NCI-H2171 treated with DMSO at 0.1 percent for 48 hours (cell line): ENCODE measurements around the gene DPP9.

Experiments used
- DNase-seq: peaks from one replicate; lab custom pipeline; 2025; lab: John Stamatoyannopoulos, UW

The DPP9 gene

GRCh38 chr19:4656102-4656501 is 67.5 kb downstream of the DPP9 start:
- no peak for DNase-seq

- DNase-seq, result no peak
Observed at GRCh38 chr19:4654437-4655361, 68.9 kb downstream of the DPP9 start.

DNA sequence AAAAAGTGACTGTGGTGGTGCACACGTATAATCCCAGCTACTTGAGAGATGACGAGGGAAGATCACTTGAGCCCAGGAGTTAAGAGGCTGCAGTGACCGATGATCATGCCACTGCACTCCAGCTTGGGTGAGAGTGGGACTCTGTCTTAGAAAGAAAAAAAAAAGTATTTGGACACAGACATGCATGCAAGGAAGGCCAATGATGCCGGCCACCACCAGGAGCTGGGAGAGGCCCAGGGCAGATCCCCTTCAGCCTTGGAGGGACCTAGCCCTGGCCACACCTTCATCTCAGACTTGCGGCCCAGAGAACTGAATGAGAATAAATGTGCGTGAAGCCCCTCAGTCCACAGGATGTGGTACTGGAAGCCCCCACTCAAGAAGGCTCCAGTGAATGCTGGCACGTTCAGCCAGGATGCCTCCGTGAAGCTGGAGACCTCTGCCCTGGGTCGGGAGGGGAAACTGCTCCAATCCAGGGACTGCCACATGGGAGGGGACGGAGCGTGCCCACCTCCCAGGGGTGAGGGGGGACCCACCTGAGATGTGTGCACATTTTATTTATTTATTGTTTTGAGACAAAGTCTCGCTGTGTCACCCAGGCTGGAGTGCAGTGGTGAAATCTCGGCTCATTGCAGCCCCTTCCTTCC is 69.7 kb downstream of the DPP9 start:
- no peak for DNase-seq

GRCh38 chr19:4652075-4652474 is 71.6 kb downstream of the DPP9 start:
- no peak for DNase-seq

GRCh38 chr19:4650159-4650558 is 73.5 kb downstream of the DPP9 start:
- no peak for DNase-seq

DNA sequence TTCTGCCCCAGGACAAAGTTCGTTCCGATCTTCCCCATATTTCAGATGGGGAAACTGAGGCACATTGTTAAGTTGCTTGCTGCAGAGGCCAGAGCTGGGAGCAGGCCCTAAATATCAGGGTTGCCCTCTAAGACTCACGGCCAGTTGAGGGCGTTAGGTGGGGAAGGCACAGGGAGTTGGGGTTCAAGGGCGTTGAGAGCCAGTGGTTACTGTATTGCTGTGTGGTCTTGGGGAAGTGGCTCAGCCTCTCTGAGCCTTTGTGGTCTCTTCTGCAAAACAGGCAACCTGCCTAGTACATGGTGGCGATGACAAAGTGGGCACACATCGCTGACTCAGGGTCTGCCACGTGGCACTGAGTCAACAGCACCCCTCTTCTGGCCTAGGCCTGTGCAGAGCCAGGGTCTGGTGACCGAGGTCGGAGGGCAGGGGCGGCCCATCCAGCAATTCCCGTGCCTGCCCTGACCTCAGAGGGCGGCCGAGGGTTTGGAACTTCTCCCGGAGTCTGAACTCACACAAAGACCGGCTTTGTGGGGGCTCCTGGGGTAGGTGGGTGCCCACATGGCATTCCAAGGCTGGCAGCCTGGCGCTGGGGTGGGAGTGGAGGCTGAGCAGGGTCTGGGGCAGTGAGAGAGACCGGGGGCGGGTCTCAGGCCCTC is 74.1 kb downstream of the DPP9 start:
- DNase-seq, result no peak

DNA sequence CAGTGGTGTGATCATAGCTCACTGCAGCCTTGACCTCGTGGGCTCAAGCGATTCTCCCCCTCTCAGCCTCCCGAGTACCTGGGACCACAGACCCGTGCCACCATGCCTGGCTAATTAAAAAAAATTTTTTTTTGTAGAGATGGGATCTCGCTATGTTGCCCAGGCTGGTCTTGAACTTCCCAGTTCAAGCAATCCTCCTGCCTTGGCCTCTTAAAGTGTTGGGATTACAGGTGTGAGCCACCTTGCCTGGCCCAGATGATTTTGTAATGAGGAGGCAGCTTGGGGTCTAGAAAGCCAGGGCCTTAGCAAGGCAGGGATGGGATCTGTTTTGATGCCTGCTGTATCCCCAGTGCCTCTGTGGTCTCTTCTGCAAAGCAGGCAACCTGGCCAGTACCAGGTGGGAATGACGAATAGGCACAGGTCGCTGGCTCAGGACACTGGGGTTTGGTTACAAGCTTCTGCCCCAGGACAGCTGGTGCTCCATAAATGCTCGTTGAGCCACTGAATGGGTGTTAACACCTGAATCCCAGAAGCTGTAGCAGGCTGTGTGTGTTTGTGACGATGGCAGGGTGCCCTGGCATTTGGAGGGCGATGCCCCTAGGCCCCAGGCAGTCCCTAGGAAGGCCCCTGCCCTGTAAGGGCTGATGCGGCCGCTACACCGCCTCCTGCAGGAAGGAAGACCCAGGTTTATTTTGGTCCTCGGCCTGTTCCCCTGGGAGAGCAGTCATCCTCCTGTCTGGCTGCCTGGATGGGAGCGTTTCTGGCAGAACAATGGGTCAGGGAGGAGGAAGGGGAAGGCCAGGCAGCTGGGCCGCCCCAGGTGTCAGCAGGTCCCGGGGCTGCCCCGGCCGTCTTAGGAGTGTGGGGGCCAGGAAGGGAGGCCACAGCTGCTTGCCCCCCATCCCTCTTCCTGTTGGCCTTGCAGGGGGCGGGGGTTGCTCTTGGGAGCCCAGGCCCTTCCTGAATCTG is 75.7 kb downstream of the DPP9 start:
- peak; percentile 56 for DNase-seq

DNA sequence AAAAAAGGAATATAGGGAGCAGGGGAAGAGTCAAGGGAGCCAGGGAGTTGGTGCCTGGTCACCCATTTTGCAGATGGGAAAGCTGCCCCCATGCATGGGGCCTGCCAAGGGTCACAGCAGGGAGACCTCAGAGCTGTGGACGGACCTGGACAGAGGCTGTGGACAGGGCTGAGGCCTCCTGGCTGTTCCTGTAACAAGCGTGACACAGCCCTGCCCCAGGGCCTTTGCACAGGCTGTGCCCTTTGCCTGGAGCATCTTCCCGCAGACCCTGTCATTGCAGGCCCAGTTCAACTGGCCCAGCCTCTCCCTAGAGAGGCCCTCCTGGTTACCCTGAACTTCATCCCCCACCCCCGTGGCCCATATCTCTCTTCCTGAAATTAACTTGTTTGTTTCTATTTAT is 77.9 kb downstream of the DPP9 start:
- no peak for DNase-seq

DNA sequence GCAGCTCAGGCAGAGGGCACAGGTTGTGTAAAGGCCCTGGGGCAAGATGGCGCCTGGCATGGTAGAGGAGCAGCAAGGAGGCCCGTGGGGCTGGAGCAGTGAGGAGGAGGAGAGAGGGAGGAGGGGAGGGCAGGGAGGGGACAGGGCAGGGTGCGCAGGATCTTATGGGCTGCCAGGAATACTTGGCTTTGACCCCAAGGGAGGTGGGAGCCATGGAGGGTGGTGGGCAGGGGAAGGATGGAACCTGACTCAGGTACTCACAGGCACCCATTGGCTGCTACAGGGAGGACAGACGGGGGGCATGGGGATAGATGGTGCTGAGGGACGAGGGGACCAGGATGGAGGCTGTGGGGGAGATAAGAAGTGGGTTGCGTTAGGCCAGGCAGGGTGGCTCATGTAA is 81.0 kb downstream of the DPP9 start:
- no peak for DNase-seq

- DNase-seq, result no peak
Observed at GRCh38 chr19:4641132-4641531, 82.5 kb downstream of the DPP9 start.

- no peak for DNase-seq
Observed at GRCh38 chr19:4640247-4641000, 83.2 kb downstream of the DPP9 start.

- peak; percentile 30 for DNase-seq
Observed at GRCh38 chr19:4639531-4640246, 84.0 kb downstream of the DPP9 start.

GRCh38 chr19:4638828-4639530 is 84.7 kb downstream of the DPP9 start, which contains the start of gene TNFAIP8L1:
Gene TNFAIP8L1 (plus strand): TSS chr19:4639516. CDS start chr19:4651870, 12,354 bp downstream.
- DNase-seq, result peak; percentile 96

DNA sequence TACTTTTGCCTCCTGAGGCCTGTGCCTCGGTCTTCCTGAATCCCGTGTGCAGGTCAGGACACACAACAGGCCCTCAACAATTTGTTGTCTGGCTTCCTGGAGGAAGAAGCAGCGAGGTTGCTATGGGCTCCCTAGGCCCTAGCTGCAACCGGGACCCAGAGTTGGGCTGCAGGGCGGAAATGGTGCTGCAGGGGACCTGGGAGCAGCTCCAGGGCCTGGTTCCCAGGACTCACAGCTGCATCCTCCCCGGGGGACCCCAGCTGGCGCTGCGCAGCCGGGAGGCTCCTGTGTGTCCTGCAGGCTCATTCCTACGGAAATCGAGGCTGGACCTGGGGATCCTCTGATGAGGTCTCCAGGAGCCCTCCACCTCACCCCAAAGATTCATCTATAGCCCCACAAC is 85.3 kb downstream of the DPP9 start:
- DNase-seq, result no peak

DNA sequence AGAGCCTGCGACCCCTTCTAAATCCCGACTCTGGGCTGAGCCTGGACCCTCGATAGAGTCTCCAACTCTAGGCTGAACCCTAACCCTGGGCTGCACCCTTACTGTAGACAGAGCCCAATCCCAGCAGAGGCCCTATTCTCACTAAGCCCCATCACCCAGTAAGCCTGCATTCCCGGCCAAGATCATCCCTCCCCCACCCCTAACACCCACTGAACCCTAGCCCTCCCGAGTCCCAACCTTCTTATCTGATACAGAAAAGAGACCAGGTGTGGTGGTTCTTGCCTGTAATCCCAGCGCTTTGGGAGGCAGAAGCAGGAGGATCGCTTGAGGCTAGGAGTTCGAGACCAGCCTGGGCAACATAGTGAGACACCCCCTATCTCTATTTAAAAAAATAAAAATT is 86.9 kb downstream of the DPP9 start:
- no peak for DNase-seq

GRCh38 chr19:4636151-4636717 is 87.4 kb downstream of the DPP9 start:
- DNase-seq, result peak; percentile 65

DNA sequence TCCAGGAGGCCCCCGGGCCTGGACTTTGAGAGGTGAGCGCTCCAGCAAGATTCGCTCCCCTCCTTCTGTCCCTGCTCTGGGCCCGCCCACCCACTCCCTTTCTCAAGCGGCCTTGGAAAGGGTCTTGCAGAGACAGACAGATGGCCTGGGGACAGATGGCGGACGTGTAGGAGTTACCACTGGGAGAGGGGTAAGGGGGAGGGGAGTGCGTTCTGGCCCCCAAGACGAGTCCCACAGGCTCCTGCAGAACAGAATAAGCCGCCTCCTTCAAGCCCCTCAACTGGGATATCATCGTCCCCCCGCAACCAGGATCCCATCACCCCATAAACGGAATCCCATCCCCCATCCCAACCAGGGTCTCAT is 87.9 kb downstream of the DPP9 start:
- DNase-seq, result peak; percentile 84

DNA sequence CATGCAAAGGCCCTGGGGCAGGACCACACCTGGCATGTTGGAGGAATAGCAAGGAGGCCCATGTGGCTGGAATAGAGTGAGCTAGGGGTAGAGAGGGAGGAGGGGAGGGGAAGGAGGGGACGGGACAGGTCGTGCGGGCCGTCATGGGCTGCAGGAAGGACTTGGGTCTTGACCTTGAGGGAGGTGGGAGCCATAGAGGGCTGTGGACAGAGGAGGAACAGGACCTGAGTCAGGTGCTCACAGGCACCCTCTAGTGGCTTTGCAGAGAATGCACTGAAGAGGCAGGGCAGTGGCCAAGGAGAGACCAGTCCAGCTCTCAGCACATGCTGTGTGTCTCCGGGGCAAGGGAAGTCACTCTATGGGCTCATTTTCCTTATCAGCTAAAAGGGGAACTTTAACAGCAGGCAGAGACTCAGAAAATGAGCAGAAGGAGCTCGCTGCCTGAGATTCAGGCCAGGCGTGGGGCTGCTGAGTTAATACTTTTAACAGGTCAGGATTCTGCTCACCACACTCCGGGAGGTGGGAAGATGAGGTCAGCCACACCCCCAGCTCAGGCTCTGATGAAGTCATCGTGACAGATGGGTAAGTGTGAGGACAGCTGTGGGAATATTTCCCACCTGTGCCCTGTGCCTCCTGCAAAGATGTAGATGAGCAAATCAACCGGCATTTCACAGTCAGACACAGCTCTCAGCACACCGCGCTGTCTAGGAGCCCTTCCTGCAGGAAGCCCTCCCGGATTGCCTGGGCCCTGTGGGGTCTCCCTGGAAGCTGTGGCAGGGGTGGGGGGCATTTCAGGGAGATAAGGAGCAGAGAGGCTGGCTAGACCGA is 90.3 kb downstream of the DPP9 start:
- DNase-seq, result peak; percentile 97
